WI38 (cell line): ENCODE results near the gene TEX44.

Source experiments
- H3K4me3 ChIP-seq: 2 replicates; pipeline ENCODE4 v1.5.1; 2011; ENCODE audit warnings: low read depth, mild to moderate bottlenecking, control low read depth, low read length
- CTCF ChIP-seq: IDR thresholded peaks from 2 replicates; pipeline ENCODE4 v1.5.1; 2012; ENCODE audit warnings: low read depth, mild to moderate bottlenecking, control low read depth, low read length

Gene TEX44

GRCh38 chr2:231627384-231628120, 34.9 kb downstream of the TEX44 start:
- no peak overlapping the region for H3K4me3 ChIP-seq
- TF ChIP-seq CTCF, result no peak

DNA sequence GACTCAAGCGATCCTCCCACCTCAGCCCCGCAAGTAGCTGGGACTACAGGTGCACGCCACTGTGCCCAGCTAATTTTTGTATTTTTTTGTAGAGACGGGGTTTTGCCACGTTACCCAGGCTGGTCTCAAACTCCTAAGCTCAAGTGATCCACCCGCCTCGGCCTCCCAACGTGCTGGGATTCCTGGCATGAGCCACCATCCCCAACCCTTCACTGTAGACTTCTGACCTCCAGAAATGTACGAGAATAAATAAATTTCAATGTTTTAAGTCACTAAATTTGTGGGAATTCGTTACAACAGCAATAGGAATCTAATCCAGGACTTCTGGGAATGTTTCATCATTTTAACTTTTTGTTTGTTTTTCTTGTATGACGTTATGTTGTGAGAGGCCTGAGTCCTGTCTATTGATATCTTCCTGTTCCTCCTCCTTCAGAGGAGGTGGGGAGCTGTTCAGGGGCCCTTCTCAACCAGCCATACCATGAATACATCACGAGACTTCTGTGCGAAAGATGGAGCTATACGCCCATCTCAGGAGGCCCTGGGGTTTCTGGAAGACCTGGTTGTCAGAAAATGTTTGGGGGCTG, 40.0 kb downstream of the TEX44 start:
- TF ChIP-seq CTCF, result no peak
- H3K4me3 ChIP-seq, result no peak overlapping the region

DNA sequence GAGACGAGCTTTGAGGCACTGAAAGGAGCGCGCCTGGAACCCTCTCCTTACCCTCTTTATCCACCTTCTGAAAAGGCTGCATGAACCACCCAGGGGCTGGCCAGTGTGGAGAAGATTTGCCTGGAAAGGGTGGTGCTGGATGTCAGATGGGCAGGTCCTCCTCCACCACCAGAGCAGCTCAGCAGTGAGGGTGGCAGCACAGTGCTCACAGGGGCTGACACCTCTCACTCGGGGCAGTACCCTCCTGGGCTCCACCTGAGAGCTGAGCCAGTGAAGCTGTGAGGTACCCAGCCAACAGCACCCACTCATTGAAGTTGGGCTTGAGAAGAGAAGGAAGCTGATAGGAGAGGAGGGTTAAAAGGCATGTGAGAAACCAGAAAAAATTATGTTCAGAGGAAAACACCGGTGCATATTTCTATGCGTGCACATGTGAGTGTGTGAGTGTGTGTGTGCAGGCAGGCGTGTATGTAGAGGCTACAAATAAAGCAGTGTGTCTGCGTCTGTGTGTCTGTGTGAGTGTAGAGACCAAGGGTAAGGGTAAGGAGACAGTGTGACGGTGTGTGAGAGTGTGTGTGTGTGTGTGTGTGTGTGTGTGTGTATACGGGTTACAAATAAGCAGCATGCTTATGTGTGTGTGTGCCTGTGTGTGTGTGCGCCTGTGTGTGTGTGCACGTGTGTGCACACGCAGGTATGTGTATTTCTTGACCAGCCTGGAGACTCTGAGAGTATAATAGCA, 40.7 kb downstream of the TEX44 start:
- no peak overlapping the region for H3K4me3 ChIP-seq
- TF ChIP-seq CTCF, result no peak

DNA sequence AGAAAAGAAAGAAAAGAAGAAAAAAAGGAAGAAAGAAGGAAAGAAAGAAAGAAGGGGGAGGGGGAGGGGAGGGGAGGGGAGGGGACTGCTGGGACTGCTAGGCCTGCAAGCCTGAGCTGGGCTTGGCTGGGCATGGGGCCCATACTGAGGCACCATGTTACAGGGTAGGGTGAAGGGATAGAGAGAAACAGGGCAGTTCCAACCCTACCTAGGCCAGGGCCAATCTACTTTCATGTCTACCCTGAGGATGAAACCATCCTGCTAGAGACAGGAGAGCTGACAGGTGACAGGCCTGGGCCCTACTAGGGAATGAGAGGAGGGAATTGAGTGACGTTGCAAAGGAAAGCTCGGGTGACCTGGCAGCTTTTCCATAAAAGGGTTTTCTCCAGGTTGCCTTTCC, 41.7 kb downstream of the TEX44 start:
- no peak overlapping the region for H3K4me3 ChIP-seq
- no peak for TF ChIP-seq CTCF

GRCh38 chr2:231634951-231635875, 42.5 kb downstream of the TEX44 start:
- no peak for TF ChIP-seq CTCF
- no peak overlapping the region for H3K4me3 ChIP-seq

DNA sequence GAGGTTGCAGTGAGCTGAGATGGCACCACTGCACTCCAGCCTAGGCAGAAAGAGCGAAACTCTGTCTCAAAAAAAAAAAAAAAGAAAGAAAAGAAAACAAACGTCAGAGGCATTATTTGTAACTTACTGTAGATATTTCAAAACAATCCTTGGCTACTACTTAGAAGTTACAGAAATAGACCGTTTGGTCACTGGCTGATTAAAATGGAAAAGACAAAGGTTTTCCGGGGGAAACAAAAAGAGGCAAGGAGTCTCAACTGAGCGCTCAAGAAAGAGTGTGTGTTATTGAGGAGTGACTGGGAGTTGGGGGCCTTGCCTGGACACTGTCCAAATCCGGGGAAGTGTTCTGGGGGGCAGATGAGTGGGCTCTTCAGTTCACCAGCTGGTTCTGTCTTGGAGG, 47.6 kb downstream of the TEX44 start:
- no peak for TF ChIP-seq CTCF
- H3K4me3 ChIP-seq, result no peak overlapping the region
